ENCODE results near the gene AQP6.

AQP6 gene

GRCh38 chr12:49990273-49990672, 17.5 kb downstream of the AQP6 start:
- no peak for DNase-seq (ENCODE audit: low spot score)

- no peak for DNase-seq (ENCODE audit: low spot score)
Measured at GRCh38 chr12:49998453-49998852, 25.7 kb downstream of the AQP6 start.

- no peak for DNase-seq (ENCODE audit: low spot score)
Measured at GRCh38 chr12:50003595-50003994, 30.8 kb downstream of the AQP6 start.

GRCh38 chr12:50004696-50005095, 31.9 kb downstream of the AQP6 start:
- no peak for DNase-seq (ENCODE audit: low spot score)

- DNase-seq (ENCODE audit: low spot score), result no peak
Measured at GRCh38 chr12:50005175-50005574, 32.4 kb downstream of the AQP6 start.

GRCh38 chr12:50006280-50006679, 33.5 kb downstream of the AQP6 start:
- DNase-seq (ENCODE audit: low spot score), result no peak

GRCh38 chr12:50006754-50007442, 34.2 kb downstream of the AQP6 start:
- DNase-seq (ENCODE audit: low spot score), result no peak

- DNase-seq (ENCODE audit: low spot score), result no peak
Measured at GRCh38 chr12:50013361-50014147, 40.8 kb downstream of the AQP6 start.

GRCh38 chr12:50014342-50014741, 41.6 kb downstream of the AQP6 start:
- no peak for DNase-seq (ENCODE audit: low spot score)

GRCh38 chr12:50016501-50017475, 44.0 kb downstream of the AQP6 start:
- DNase-seq (ENCODE audit: low spot score), result no peak

- DNase-seq (ENCODE audit: low spot score), result no peak
Measured at GRCh38 chr12:50017641-50018040, 44.9 kb downstream of the AQP6 start.

GRCh38 chr12:50018154-50018553, 45.4 kb downstream of the AQP6 start:
- DNase-seq (ENCODE audit: low spot score), result no peak

GRCh38 chr12:50018968-50019367, 46.2 kb downstream of the AQP6 start:
- no peak for DNase-seq (ENCODE audit: low spot score)

GRCh38 chr12:50019524-50019923, 46.8 kb downstream of the AQP6 start:
- no peak for DNase-seq (ENCODE audit: low spot score)

- DNase-seq (ENCODE audit: low spot score), result no peak
Measured at GRCh38 chr12:50021031-50021430, 48.3 kb downstream of the AQP6 start.

- no peak for DNase-seq (ENCODE audit: low spot score)
Measured at GRCh38 chr12:50022903-50023302, 50.2 kb downstream of the AQP6 start.

GRCh38 chr12:50024227-50024626, 51.5 kb downstream of the AQP6 start:
- no peak for DNase-seq (ENCODE audit: low spot score)

GRCh38 chr12:50024805-50025186, 52.0 kb downstream of the AQP6 start:
- DNase-seq (ENCODE audit: low spot score), result no peak

GRCh38 chr12:50025187-50026059, 52.7 kb downstream of the AQP6 start, which contains the start of gene RACGAP1:
RACGAP1 (minus strand) TSS chr12:50025494; CDS start chr12:50016715, 8,779 bp downstream.
- DNase-seq (ENCODE audit: low spot score), result peak; percentile 98

- no peak for DNase-seq (ENCODE audit: low spot score)
Measured at GRCh38 chr12:50026691-50027090, 53.9 kb downstream of the AQP6 start.

All from germinal center (tissue), 1 donor.